Measurements from ENCODE around the gene NMRK1. TPM values are rescaled to one million over a fixed set of nuclear protein-coding genes. Genes with fewer than 3 reads are reported as not detected.

Gene NMRK1
- polyA plus RNA-seq, 1 donor (not counting 4 experiments of a cell fraction or from before 2014, with no cell fraction given): 24.7 TPM

- H3K36me3 ChIP-seq (ENCODE audit: control insufficient read depth in 2 of 2, extremely low read depth in 1 of 2, insufficient read depth in 2 of 2, low read length in 2 of 2): peaks cover 3 to 6% of the 10 kb centered on the region in 2 experiments
- H3K27me3 ChIP-seq (ENCODE audit: control insufficient read depth, extremely low read depth, insufficient read depth, low read length): no peaks in the 10 kb centered on the region
- peak overlapping the region; percentile 91 to 92 (median 91) for H3K4me3 ChIP-seq (ENCODE audit: control insufficient read depth in 2 of 3, extremely low read depth in 1 of 3, insufficient read depth in 2 of 3, low read depth in 1 of 3, low read length in 3 of 3)
- TF ChIP-seq, protein P1, sequence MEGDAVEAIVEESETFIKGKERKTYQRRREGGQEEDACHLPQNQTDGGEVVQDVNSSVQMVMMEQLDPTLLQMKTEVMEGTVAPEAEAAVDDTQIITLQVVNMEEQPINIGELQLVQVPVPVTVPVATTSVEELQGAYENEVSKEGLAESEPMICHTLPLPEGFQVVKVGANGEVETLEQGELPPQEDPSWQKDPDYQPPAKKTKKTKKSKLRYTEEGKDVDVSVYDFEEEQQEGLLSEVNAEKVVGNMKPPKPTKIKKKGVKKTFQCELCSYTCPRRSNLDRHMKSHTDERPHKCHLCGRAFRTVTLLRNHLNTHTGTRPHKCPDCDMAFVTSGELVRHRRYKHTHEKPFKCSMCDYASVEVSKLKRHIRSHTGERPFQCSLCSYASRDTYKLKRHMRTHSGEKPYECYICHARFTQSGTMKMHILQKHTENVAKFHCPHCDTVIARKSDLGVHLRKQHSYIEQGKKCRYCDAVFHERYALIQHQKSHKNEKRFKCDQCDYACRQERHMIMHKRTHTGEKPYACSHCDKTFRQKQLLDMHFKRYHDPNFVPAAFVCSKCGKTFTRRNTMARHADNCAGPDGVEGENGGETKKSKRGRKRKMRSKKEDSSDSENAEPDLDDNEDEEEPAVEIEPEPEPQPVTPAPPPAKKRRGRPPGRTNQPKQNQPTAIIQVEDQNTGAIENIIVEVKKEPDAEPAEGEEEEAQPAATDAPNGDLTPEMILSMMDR (optimal IDR thresholded peaks at IDR 0.05 in 1 of 3, IDR thresholded peaks at IDR 0.05 in 1 of 3, conservative IDR thresholded peaks at IDR 0.05 in 1 of 3; ENCODE audit: extremely low read depth in 1 of 3, insufficient read depth in 2 of 3, low read length in 3 of 3): peak in 1 of 3 experiments; percentile 6
- no peak for TF ChIP-seq EZH2 (IDR thresholded peaks at IDR 0.05; ENCODE audit: low read length)
- H3K9me3 ChIP-seq (ENCODE audit: control insufficient read depth, low read depth, low read length): no peaks in the 10 kb centered on the region
- peak overlapping the region; percentile 91 for H3K4me2 ChIP-seq (ENCODE audit: control insufficient read depth, extremely low read depth, insufficient read depth, low read depth, low read length)
- DNase-seq (ENCODE audit: low read depth, low spot score): no peak
- peak overlapping the region; percentile 88 for H2AFZ ChIP-seq (ENCODE audit: control insufficient read depth, low read length)
- peak overlapping the region; percentile 97 for H3K9ac ChIP-seq (ENCODE audit: control insufficient read depth, extremely low read depth, insufficient read depth, low read length)
- H4K20me1 ChIP-seq (ENCODE audit: control insufficient read depth, extremely low read depth, insufficient read depth, low read length): no peaks in the 10 kb centered on the region
- H3K4me1 ChIP-seq (ENCODE audit: control insufficient read depth, extremely low read depth, insufficient read depth, low read length): peaks cover 46% of the 10 kb centered on the region
- peak overlapping the region; percentile 92 for H3K27ac ChIP-seq (ENCODE audit: control insufficient read depth, insufficient read depth, low read length)
- dilution Hi-C loops (cut with MboI; ENCODE audit: extremely low pct_ligation_motif_present, low sequenced_read_pairs): no loop called here
- peak; percentile 67 for FAIRE-seq
- H3K9me1 ChIP-seq (ENCODE audit: control insufficient read depth, extremely low read depth, insufficient read depth, low read length): no peaks in the 10 kb centered on the region
- H3K79me2 ChIP-seq (ENCODE audit: control insufficient read depth, insufficient read depth, low read length): peaks cover 39% of the 10 kb centered on the region
These were observed 599 bp downstream of the NMRK1 start for GRCh38 chr9:75087289-75087823.

DNA sequence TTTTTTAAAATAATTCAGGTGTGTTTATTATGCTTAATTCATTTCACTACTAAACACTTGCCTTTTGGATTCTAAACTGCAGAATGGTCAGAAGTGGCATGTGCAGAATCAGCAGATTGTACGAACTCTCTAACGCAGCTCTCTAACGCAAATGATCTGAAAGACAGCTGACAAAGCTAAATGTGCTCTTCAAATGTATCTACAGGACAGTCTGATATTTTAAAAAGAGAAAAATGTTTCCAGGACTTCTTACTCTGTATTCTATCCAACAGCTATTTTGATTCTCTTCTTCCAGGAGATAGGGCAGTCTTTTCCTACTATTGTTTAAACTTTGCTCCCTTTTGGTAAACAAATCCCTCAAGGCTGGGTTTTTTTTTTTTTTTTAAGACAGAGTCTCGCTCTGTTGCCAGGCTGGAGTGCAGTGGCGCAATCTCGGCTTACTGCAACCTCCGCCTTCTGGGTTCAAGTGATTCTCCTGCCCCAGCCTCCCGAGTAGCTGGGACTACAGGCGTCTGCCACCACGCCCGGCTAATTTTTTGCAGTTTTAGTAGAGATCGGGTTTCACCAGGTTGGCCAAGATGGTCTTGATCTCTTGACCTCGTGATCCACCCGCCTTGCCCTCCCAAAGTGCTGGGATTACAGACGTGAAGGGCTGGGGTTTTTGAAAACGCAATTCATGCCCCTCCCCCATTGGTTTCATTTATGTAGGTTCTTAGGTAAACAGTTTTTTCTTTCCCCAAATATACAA lies 1.2 kb downstream of the NMRK1 start:
- Histone ChIP-seq H3K9me1 (ENCODE audit: control insufficient read depth, extremely low read depth, insufficient read depth, low read length) (no peaks in the 10 kb centered on the region), H3K4me3 (ENCODE audit: control insufficient read depth in 2 of 3, extremely low read depth in 1 of 3, insufficient read depth in 2 of 3, low read depth in 1 of 3, low read length in 3 of 3) (peak overlapping the region; percentile 91 to 92 (median 91)), H3K79me2 (ENCODE audit: control insufficient read depth, insufficient read depth, low read length) (peaks cover 33% of the 10 kb centered on the region), H4K20me1 (ENCODE audit: control insufficient read depth, extremely low read depth, insufficient read depth, low read length) (no peaks in the 10 kb centered on the region), H3K4me2 (ENCODE audit: control insufficient read depth, extremely low read depth, insufficient read depth, low read depth, low read length) (peak overlapping the region; percentile 91), H3K4me1 (ENCODE audit: control insufficient read depth, extremely low read depth, insufficient read depth, low read length) (peaks cover 46% of the 10 kb centered on the region), H3K27ac (ENCODE audit: control insufficient read depth, insufficient read depth, low read length) (peak overlapping the region; percentile 92), H2AFZ (ENCODE audit: control insufficient read depth, low read length) (peak overlapping the region; percentile 64), H3K36me3 (ENCODE audit: control insufficient read depth in 2 of 2, extremely low read depth in 1 of 2, insufficient read depth in 2 of 2, low read length in 2 of 2) (peaks cover 3 to 9% of the 10 kb centered on the region in 2 experiments), H3K9ac (ENCODE audit: control insufficient read depth, extremely low read depth, insufficient read depth, low read length) (peak overlapping the region; percentile 97), H3K27me3 (ENCODE audit: control insufficient read depth, extremely low read depth, insufficient read depth, low read length) (no peaks in the 10 kb centered on the region), H3K9me3 (ENCODE audit: control insufficient read depth, low read depth, low read length) (no peaks in the 10 kb centered on the region)
- FAIRE-seq (no peak), DNase-seq (ENCODE audit: low read depth, low spot score) (no peak)
- TF ChIP-seq, protein P1 (optimal IDR thresholded peaks at IDR 0.05 in 1 of 3, IDR thresholded peaks at IDR 0.05 in 1 of 3, conservative IDR thresholded peaks at IDR 0.05 in 1 of 3; ENCODE audit: extremely low read depth in 1 of 3, insufficient read depth in 2 of 3, low read length in 3 of 3): no peak
- TF ChIP-seq EZH2 (IDR thresholded peaks at IDR 0.05; ENCODE audit: low read length): no peak
- dilution Hi-C loops (cut with MboI; ENCODE audit: extremely low pct_ligation_motif_present, low sequenced_read_pairs): no loop called here

All from keratinocyte (primary cell).